Osteocyte (in vitro differentiated cells): ENCODE data around the gene SMARCA4. TPM values are rescaled to one million over a fixed set of nuclear protein-coding genes. Genes with fewer than 3 reads are reported as not detected.
"Not testable (repeated sequence)": the region's sequence is repeated elsewhere in the genome, so short reads cannot be mapped to it uniquely, and the experiment has no call there.

ENCODE experiments used
- DNase-seq: peaks from one replicate; pipeline ENCODE4 v3.0.0; 2021; ENCODE audit warnings: mixed read lengths; ENCODE audit not compliant: unreplicated experiment; ENCODE audit errors: extremely low spot score
- H3K27ac Mint-ChIP-seq: one replicate; pipeline ENCODE4 v1.8.0; 2021; ENCODE audit warnings: mild to moderate bottlenecking, mixed read lengths; ENCODE audit not compliant: unreplicated experiment
- H3K27me3 Mint-ChIP-seq: one replicate; pipeline ENCODE4 v1.8.0; 2021; ENCODE audit warnings: mixed read lengths; ENCODE audit not compliant: unreplicated experiment
- H3K36me3 Mint-ChIP-seq: one replicate; pipeline ENCODE4 v1.8.0; 2021; ENCODE audit warnings: mixed read lengths; ENCODE audit not compliant: unreplicated experiment
- H3K4me1 Mint-ChIP-seq: one replicate; pipeline ENCODE4 v1.8.0; 2021; ENCODE audit warnings: mixed read lengths; ENCODE audit not compliant: unreplicated experiment
- H3K4me3 Mint-ChIP-seq: one replicate; pipeline ENCODE4 v1.8.0; 2021; ENCODE audit warnings: mild to moderate bottlenecking, moderate library complexity, mixed read lengths; ENCODE audit not compliant: unreplicated experiment
- H3K9me3 Mint-ChIP-seq: one replicate; pipeline ENCODE4 v1.8.0; 2021; ENCODE audit warnings: mixed read lengths; ENCODE audit not compliant: unreplicated experiment
- total RNA-seq: library from RNA; stranded (reverse); gene quantifications from 2 replicates; pipeline ENCODE4 v1.2.1, GENCODE V29; 2021
- TF ChIP-seq, protein P1 (sequence below): fragments of 200-600 bp; sonication (generic); IDR thresholded peaks from 2 replicates; pipeline ENCODE4 v1.5.0; 2021; ENCODE audit warnings: antibody characterized with exemption, mild to moderate bottlenecking, moderate library complexity

Gene SMARCA4
- total RNA-seq, 1 donor from 2014 or later, result 131 TPM

DNA sequence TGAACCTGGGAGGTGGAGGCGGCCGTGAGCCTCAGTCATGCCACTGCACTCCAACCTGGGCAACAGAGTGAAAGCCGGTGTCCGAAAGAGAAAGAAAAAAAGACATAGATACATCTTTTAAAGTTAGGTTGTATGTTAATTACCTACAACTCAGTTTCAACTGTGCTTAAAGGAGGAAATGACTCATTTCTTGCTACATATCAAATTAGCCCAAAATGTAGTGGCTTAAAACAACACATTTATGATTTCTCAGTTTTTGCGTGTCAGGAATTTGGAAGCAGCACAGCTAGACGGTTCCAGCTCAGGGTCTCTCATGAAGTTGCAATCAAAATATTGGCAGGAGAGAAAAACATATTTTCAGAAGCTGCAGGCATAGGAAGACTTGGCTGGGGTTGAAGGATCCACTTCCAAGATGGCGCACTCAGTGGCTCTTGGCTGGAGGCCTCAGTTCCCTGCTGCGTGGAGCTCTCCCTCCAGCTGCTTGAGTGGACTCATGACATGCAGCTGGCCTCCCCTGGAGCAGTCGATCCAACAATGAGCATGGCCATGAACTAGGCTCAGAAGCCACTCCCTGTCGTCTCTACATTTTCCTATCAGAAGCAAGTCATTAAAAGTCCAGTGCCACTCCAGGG, 135.5 kb downstream of the SMARCA4 start:
- Mint-ChIP-seq H3K9me3 (peaks cover 4% of the 10 kb centered on the region), H3K27ac (peak overlapping the region; percentile 95), H3K4me1 (peaks cover 66% of the 10 kb centered on the region), H3K36me3 (peaks cover 23% of the 10 kb centered on the region), H3K4me3 (peak overlapping the region; percentile 48), H3K27me3 (no peaks in the 10 kb centered on the region)
- DNase-seq, result peak; percentile 91
- TF ChIP-seq, protein P1, sequence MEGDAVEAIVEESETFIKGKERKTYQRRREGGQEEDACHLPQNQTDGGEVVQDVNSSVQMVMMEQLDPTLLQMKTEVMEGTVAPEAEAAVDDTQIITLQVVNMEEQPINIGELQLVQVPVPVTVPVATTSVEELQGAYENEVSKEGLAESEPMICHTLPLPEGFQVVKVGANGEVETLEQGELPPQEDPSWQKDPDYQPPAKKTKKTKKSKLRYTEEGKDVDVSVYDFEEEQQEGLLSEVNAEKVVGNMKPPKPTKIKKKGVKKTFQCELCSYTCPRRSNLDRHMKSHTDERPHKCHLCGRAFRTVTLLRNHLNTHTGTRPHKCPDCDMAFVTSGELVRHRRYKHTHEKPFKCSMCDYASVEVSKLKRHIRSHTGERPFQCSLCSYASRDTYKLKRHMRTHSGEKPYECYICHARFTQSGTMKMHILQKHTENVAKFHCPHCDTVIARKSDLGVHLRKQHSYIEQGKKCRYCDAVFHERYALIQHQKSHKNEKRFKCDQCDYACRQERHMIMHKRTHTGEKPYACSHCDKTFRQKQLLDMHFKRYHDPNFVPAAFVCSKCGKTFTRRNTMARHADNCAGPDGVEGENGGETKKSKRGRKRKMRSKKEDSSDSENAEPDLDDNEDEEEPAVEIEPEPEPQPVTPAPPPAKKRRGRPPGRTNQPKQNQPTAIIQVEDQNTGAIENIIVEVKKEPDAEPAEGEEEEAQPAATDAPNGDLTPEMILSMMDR, result no peak

DNA sequence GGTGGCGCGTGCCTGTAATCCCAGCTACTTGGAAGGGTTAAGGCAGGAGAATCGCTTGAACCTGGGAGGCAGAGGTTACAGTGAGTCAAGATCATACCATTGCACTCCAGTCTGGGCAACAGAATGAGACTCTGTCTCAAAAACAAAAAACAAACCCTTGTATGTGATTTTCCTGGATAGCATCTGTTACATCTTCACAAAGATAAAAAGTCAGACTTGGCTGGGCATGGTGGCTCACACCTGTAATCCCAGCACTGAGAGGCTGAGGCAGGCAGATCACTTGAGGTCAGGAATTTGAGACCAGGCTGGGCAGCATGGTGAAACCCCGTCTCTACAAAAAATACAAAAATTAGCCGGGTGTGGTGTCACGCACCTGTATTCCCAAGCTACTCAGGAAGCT, 136.5 kb downstream of the SMARCA4 start:
- H3K9me3 Mint-ChIP-seq, H3K27me3 Mint-ChIP-seq, DNase-seq, H3K4me3 Mint-ChIP-seq: not testable (repeated sequence)
- Mint-ChIP-seq H3K4me1 (peaks cover 57% of the 10 kb centered on the region), H3K36me3 (peaks cover 23% of the 10 kb centered on the region), H3K27ac (peak overlapping the region; percentile 95)

DNA sequence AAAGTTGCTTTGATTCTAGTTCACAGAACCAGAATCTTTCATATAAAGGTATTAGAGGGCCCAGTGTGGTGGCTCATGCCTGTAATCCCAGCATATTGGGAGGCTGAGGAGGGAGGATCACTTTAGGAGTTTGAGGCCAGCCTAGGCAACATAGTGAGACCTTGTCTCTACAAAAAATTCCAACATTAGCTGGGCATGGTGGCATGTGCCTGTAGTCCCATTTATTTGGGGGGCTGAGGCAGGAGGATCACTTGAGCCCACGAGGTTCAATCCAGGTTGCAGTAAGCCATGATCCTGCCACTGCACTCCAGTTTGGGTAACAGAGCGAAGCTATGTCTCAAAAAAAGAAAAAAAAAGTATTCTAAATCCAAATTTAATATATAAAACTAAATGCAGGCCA, 137.5 kb downstream of the SMARCA4 start:
- DNase-seq, result no peak
- Mint-ChIP-seq H3K36me3 (peaks cover 32% of the 10 kb centered on the region), H3K4me3 (no peak overlapping the region), H3K4me1 (peaks cover 48% of the 10 kb centered on the region), H3K27ac (no peak overlapping the region), H3K27me3 (no peaks in the 10 kb centered on the region), H3K9me3 (peaks cover 4% of the 10 kb centered on the region)
- TF ChIP-seq, protein P1, result no peak

- H3K4me3 Mint-ChIP-seq, result no peak overlapping the region
- peaks cover 4% of the 10 kb centered on the region for H3K9me3 Mint-ChIP-seq
- H3K36me3 Mint-ChIP-seq, result peaks cover 36% of the 10 kb centered on the region
- H3K4me1 Mint-ChIP-seq, result peaks cover 42% of the 10 kb centered on the region
- TF ChIP-seq, protein P1, result no peak
- no peak overlapping the region for H3K27ac Mint-ChIP-seq
- no peaks in the 10 kb centered on the region for H3K27me3 Mint-ChIP-seq
- no peak for DNase-seq
Observed at GRCh38 chr19:11098861-11099260, 138.0 kb downstream of the SMARCA4 start.

DNA sequence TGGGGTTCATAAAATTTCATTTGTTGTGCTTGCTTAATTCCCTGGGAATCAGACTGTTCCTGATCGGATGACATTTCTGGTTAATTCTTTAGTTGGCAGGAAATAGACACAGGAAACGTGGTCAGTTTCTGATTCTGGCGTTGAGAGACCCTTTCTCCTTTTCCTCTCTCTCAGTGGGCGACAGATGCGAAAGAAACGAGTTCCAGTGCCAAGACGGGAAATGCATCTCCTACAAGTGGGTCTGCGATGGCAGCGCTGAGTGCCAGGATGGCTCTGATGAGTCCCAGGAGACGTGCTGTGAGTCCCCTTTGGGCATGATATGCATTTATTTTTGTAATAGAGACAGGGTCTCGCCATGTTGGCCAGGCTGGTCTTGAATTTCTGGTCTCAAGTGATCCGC, 139.2 kb downstream of the SMARCA4 start:
- Mint-ChIP-seq H3K4me3 (no peak overlapping the region), H3K9me3 (peaks cover 4% of the 10 kb centered on the region), H3K4me1 (peaks cover 34% of the 10 kb centered on the region), H3K36me3 (peaks cover 35% of the 10 kb centered on the region), H3K27ac (peak overlapping the region; percentile 56), H3K27me3 (no peaks in the 10 kb centered on the region)
- DNase-seq, result no peak
- TF ChIP-seq, protein P1, result no peak
